HS-27A (cell line): ENCODE results near the gene FOLR3.
"Not testable (repeated sequence)": the region's sequence is repeated elsewhere in the genome, so short reads cannot be mapped to it uniquely, and the experiment has no call there.

ENCODE experiments used
- DNase-seq: peaks from one replicate; pipeline ENCODE4 v3.0.0-alpha.2; 2012; ENCODE audit warnings: low read depth, missing footprints

Gene FOLR3

DNA sequence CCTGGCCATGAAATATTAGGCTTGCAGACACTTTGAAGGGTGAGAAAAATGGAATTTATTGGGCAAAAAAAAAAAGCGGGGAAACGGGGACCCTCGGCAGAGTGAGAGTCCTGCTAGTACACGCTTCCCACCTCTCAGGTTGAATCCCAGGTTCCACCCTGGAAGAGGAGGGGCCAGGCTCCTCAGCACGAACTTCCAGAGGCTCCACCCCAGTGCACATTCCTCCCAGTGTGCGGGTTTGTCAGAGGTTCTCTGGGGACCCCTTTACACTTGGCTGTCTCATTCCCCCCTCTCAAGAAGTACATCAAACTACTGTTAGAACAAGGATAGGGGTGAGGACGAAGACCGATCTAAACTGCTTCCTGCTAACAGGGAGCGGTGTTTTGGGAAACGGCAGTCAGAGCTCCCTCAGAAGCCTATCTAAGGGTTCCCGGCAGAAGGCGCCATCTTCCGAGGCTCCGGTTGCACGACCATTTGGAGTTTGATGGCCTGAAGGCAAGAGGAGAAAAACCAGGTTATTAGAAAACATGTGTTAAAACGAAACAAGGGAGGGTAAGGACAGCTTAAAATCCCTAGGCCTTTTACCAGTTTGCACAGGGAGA is 27.5 kb downstream of the FOLR3 start:
- no peak for DNase-seq

DNA sequence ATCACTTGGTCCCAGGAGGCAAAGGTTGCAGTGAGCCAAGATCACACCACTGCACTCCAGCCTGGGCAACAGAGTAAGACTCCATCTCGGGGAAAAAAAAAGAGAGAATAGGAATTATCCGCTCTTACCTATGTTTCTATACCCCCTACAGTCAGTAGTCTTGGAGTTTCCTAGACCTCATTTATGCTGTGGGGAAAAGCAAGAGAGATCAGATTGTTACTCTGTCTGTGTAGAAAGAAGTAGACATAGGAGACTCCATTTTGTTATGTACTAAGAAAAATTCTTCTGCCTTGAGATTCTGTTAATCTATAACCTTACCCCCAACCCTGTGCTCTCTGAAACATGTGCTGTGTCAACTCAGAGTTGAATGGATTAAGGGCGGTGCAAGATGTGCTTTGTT is 28.7 kb downstream of the FOLR3 start:
- DNase-seq = not testable (repeated sequence)

DNA sequence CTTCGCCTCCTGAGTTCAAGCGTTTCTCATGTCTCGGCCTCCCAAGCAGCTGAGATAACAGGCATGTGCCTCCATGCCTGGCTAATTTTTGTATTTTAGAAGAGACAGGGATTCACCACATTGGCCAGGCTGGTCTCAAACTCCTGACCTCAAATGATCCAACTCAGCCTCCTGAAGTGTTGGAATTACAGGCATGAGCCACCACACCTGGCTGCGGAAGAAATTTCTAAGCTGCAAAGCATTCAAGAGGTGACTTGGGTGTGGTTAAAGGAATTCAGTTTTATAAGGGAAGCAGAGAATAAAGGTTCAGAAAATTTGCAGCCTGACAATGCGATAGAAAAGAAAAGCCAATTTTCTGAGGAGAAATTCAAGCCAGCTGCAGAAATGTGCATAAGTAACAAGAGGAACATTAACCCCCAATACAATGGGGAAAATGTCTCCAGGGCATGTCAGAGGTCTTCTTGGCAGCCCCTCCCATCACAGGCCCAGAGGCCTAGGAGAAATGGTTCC is 33.6 kb downstream of the FOLR3 start:
- DNase-seq = not testable (repeated sequence)

DNA sequence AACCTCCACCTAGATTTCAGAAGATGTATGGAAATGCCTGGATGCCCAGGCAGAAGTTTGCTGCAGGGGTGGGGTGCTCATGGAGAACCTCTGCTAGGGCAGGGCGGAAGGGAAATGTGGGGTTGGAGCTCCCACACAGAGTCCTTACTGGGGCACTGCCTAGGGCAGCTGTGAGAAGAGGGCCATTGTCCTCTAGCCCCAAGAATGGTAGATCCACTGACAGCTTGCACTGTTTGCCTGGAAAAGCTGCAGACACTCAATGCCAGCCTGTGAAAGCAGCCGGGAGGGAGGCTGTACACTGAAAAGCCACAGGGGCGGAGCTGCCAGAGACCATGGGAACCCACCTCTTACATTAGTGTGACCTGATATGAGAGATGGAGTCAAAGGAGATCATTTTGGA is 34.2 kb downstream of the FOLR3 start:
- DNase-seq = not testable (repeated sequence)

DNA sequence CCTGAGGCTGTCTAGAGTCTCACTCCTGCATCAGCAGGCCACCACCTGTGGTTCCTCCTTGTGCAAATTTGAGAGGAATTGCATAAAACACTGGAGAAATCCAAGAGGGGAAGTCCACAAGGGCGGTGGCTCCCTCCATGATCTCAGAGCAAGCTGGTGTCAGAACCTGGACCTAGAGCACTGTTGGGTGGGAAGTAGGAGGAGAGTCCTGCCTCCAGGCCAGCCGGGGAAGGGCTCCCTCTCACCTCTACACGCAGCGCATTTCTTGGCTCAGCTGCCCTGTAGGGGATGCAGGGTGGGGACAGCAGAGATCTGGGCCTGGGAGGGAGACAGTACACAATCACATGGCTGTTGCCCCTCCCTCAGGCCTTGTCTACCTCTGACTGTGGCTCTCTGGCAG is 36.5 kb downstream of the FOLR3 start:
- DNase-seq = not testable (repeated sequence)

DNA sequence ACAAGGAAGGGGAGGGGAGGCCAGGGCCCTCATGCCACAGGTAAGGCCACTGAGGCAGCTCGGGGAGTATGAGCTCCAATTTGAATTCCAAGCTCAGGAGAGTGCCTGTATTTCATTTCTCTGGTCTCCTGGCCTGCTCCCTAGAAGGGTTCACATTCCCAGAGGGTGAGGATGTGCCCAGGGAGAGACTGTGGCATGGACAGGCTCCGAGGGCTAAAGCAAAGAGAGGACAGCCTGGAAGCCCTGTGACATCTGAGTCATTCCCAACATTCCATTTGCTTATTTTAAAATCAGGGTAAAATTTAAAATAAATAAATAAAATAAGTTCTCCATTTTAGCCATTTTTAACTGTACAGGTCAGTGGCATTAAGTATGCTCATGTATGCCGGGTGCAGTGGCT is 37.8 kb downstream of the FOLR3 start:
- no peak for DNase-seq

DNA sequence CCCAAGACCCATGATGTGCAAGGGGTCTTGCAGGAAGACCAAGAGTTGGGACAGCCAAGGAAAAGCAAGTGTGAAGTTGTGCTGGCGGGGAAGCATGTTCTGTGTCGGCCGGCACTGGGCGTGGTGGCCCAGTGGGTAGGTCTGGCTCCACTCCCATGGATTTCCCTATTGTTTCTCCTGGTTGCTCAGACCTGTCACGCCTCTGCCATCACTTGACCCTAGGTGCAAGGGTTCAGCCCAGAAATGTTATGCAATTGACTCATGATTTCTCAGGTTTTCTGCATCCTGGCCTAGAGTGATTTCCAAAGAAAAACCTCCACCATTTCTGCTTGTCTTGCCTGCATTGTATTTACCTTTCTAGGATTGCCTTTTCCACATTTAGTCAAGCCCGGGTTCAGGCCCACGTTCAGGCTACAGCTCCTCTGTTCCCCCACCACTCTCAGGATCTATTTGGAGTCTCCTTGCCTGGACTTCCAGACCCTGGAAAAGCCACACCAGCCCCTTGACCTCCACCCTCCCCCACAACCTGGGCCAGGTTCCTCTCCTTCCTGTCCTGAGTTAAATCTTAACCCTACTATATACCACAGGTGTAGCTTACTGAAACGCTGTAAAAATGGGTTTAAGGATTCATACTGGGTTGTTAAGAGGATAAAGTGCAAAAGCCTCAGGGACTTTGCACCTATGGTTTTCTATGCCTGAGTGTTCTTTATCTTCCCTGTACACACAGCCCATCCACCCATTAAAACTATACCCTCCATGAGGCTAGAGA is 39.0 kb downstream of the FOLR3 start:
- DNase-seq = no peak

DNA sequence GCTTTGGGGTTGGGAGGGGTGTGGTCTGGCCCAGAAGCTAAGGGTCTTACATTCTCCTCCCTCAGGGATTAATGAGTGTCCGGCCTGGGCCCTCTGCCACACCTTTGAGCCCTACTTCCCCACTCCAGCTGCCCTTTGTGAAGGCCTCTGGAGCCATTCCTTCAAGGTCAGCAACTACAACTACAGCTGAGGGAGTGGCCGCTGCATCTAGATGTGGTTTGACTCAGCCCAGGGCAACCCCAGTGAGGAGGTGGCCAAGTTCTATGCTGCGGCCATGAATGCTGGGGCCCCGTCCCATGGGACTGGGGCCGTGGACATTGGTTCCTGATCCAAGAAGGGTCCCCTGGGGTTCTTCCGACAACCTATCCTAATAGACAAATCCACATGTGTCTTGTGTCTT is 42.1 kb downstream of the FOLR3 start:
- DNase-seq = no peak

DNA sequence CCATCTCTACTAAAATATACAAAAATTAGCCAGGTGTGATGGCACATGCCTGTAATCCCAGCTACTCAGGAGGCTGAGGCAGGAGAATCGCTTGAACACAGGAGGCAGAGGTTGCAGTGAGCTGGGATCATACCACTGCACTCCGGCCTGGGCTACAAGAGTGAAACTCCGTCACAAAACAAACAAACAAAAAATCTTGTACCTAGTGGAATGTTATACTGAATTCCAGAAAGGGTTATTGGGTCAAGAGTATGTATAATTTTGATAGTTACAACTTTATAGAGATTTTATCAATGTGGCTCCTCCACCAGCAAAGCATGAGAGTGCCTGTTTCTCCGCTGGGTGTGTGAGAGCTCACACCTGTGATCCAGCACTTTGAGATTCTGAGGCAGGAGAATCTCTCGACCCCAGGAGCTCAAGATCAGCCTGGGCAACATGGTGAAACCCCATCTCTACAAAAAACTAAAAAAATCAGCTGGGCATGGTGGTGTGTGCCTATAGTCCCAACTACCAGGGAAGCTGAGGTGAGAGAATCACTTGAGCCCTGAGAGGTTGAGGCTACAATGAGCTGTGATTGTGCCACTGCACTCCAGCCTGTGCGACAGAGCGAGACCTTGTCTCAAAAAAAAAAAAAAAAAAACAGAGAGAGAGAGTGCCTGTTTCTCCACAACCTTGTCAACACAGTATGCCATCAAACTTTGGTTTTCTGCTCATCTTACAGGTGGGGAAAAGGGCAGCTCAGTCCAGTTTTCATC is 43.7 kb downstream of the FOLR3 start:
- no peak for DNase-seq

DNA sequence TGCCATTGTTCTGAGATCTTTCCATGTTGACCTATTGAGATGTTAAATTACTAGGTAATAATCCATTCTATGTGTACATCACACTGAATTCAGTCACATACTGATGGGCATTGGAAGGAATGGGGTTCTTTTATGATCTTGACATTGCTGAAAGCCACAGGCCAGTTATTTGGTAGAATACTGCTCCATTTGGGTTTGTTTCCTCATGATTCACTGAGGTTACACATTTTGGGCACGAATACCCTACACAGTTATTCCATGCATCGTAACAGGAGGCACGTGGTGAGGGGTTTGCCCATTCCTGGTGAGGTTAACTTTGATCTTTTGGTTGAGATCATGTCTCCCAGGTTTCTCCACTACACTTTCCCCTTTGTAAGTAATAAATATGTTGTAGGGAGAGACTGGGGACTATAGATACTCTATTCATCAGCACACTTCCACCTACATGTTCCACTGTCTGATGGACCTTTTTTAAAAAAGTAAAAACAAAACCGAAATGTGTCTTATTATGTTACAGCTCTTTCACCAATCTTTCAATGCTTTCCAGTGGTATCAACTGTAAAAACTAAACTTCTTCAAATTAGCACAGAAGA is 44.4 kb downstream of the FOLR3 start:
- no peak for DNase-seq

DNA sequence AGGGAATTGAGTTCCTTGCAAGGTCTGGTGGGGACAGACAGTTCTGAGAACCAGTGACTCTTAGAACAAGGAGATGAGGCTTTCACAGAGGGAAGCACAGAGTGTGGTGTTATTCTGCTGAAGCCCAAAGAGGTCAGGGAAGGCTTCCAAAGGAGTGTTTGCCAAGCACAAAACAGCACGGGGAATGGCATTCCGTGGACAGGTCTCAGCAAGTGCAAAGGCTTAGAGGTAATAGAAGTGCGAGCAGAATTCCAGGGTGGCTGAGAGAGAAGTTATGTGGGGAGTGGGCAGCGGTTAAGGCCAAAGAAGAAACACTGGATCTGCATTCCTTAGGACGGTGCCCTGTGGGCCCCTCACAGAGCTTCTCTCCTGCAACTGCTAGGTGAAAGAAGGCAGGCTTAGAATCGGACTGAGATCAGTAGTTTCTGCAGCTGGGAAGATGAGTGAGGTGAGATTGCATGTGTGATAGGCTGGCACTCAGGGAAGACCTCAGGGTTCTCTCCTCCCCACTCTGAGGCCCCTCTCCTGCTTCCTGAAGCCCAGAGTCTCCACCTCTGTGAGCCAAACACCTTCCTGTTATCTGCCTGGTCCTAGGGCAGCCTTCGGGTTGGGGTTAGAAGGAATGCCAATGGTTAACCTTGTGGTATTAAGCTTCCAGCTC is 45.5 kb downstream of the FOLR3 start:
- not testable (repeated sequence) for DNase-seq

DNA sequence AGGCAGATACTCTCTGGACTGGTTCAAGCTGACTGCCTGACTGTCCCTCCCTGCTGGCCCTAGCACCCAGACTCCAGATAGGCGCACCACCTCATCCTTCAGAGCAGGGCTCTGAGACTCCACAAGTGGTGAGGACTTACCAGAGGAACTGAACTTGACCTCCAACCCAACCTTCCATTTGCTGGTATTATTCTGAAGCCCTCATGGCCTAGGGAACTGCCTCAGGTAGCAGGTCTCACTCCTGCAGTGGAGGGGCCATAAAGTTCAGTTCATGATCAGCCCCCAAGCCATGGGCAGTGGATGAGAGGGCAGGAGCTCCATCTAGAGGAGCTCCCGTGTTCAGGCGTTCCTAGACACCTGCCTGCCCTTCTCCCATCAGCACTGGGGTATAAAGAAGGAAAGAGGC is 46.0 kb downstream of the FOLR3 start:
- not testable (repeated sequence) for DNase-seq

DNA sequence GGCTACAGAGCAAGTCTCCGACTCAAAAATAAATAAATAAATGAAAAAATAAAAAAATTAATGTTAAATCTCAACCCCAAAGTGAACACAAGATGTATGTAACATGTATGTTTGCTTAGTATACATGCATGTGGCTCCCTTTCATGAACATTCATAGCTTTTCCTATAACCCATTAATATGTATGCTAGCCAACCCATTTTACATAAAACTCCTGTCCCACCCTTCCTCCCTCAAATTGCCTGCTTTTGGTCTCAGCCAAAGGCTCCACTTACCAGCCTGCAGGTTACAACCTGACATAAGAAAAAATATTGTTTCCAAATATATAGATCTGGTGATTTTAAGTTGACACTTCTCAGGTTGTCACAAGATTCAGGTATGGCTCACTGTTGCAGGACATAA is 52.7 kb downstream of the FOLR3 start:
- no peak for DNase-seq
